Gastroesophageal sphincter (tissue), 3 donors: Measurements from ENCODE around the gene CDH3.

Experiments used
- CTCF ChIP-seq, 4 experiments: fragments of 200-600 bp in 2 of 4; fragments of 450-650 bp in 2 of 4; sonication (generic) in 1 of 4; IDR thresholded peaks; one replicate each; pipeline ENCODE4 v1.5.1; 2017 to 2019; ENCODE audit warnings: antibody characterized with exemption in 4 of 4, mild to moderate bottlenecking in 2 of 4, moderate library complexity in 2 of 4
- POLR2A ChIP-seq, 2 donors: fragments of 450-650 bp; IDR thresholded peaks; one replicate each; pipeline ENCODE4 v1.6.1; 2017; ENCODE audit warnings: antibody characterized with exemption in 2 of 2, mild to moderate bottlenecking in 2 of 2, moderate library complexity in 1 of 2

GRCh38 chr16:68644715-68645493, at the start of gene CDH3:
- TF ChIP-seq CTCF (IDR thresholded peaks at IDR 0.05) (no peak), POLR2A (IDR thresholded peaks at IDR 0.05) (no peak)
